HEK293 (cell line): ENCODE data around the gene PPIA.

Experiments used
- AEBP2 ChIP-seq: fragments of 450-650 bp; formaldehyde crosslinking; IDR thresholded peaks from 2 replicates; pipeline ENCODE4 v1.5.1; 2016; ENCODE audit warnings: missing biosample characterization, missing genetic modification characterization, borderline replicate concordance
- ATF2 ChIP-seq: fragments of 450-650 bp; formaldehyde crosslinking; IDR thresholded peaks from 2 replicates; pipeline ENCODE4 v1.5.1; 2016; ENCODE audit warnings: missing biosample characterization, missing genetic modification characterization, low read depth
- BCL11A ChIP-seq: fragments of 450-650 bp; formaldehyde crosslinking; IDR thresholded peaks from 2 replicates; pipeline ENCODE4 v1.5.1; 2016; ENCODE audit warnings: low read depth, missing biosample characterization, missing genetic modification characterization
- BCL11B ChIP-seq: fragments of 450-650 bp; formaldehyde crosslinking; IDR thresholded peaks from 2 replicates; pipeline ENCODE4 v1.5.1; 2016; ENCODE audit warnings: low read depth, missing biosample characterization, missing genetic modification characterization
- GLIS1 ChIP-seq: fragments of 450-650 bp; formaldehyde crosslinking; IDR thresholded peaks from 2 replicates; pipeline ENCODE4 v1.5.1; 2016; ENCODE audit warnings: missing biosample characterization, missing genetic modification characterization
- HOXC10 ChIP-seq: sonication (generic); formaldehyde crosslinking; IDR thresholded peaks from 2 replicates; pipeline ENCODE4 v1.8.1; 2023; ENCODE audit warnings: mild to moderate bottlenecking, missing genetic modification reagents
- HOXD13 ChIP-seq: sonication (generic); formaldehyde crosslinking; IDR thresholded peaks from 2 replicates; pipeline ENCODE4 v1.8.0; 2022; ENCODE audit warnings: missing genetic modification reagents, borderline replicate concordance
- KLF1 ChIP-seq: fragments of 450-650 bp; formaldehyde crosslinking; IDR thresholded peaks from 2 replicates; pipeline ENCODE4 v1.5.1; 2016; ENCODE audit warnings: missing biosample characterization, missing genetic modification characterization
- KLF17 ChIP-seq: fragments of 450-650 bp; formaldehyde crosslinking; IDR thresholded peaks from 2 replicates; pipeline ENCODE4 v1.5.1; 2016; ENCODE audit warnings: missing biosample characterization, missing genetic modification characterization
- KLF7 ChIP-seq: fragments of 450-650 bp; formaldehyde crosslinking; IDR thresholded peaks from 2 replicates; pipeline ENCODE4 v1.5.1; 2016; ENCODE audit warnings: missing biosample characterization, missing genetic modification characterization, borderline replicate concordance
- RBAK ChIP-seq: fragments of 450-650 bp; formaldehyde crosslinking; IDR thresholded peaks from 2 replicates; pipeline ENCODE4 v1.5.1; 2016; ENCODE audit warnings: missing biosample characterization, missing genetic modification characterization
- SCRT1 ChIP-seq: fragments of 450-650 bp; formaldehyde crosslinking; IDR thresholded peaks from 2 replicates; pipeline ENCODE4 v1.5.1; 2016; ENCODE audit warnings: missing biosample characterization, missing genetic modification characterization, borderline replicate concordance
- SCRT2 ChIP-seq: fragments of 450-650 bp; formaldehyde crosslinking; IDR thresholded peaks from 2 replicates; pipeline ENCODE4 v1.5.1; 2016; ENCODE audit warnings: missing biosample characterization, missing genetic modification characterization
- SP2 ChIP-seq: fragments of 450-650 bp; formaldehyde crosslinking; IDR thresholded peaks from 2 replicates; pipeline ENCODE4 v1.5.1; 2016; ENCODE audit warnings: missing biosample characterization, missing genetic modification characterization
- TCF7L2 ChIP-seq: IDR thresholded peaks from 2 replicates; pipeline ENCODE4 v1.6.1; 2011; ENCODE audit warnings: low read depth, mild to moderate bottlenecking, inconsistent platforms, low read length, moderate library complexity, borderline replicate concordance
- ZBTB21 ChIP-seq: fragments of 450-650 bp; formaldehyde crosslinking; IDR thresholded peaks from 2 replicates; pipeline ENCODE4 v1.5.1; 2017; ENCODE audit warnings: missing biosample characterization, missing genetic modification characterization
- ZNF175 ChIP-seq: fragments of 450-650 bp; formaldehyde crosslinking; IDR thresholded peaks from 2 replicates; pipeline ENCODE4 v1.5.1; 2016; ENCODE audit warnings: missing biosample characterization, missing genetic modification characterization
- ZNF248 ChIP-seq: fragments of 450-650 bp; formaldehyde crosslinking; IDR thresholded peaks from 2 replicates; pipeline ENCODE4 v1.5.1; 2017; ENCODE audit warnings: missing biosample characterization, missing genetic modification characterization
- ZNF416 ChIP-seq: fragments of 450-650 bp; formaldehyde crosslinking; IDR thresholded peaks from 2 replicates; pipeline ENCODE4 v1.5.1; 2016; ENCODE audit warnings: missing biosample characterization, missing genetic modification characterization
- ZNF423 ChIP-seq: fragments of 450-650 bp; formaldehyde crosslinking; IDR thresholded peaks from 2 replicates; pipeline ENCODE4 v1.5.1; 2016; ENCODE audit warnings: missing biosample characterization, missing genetic modification characterization
- ZNF518A ChIP-seq: fragments of 450-650 bp; formaldehyde crosslinking; conservative IDR thresholded peaks from 2 replicates; pipeline ENCODE4 v1.5.1; 2016; ENCODE audit warnings: low read depth, missing biosample characterization, missing genetic modification characterization
- ZNF549 ChIP-seq: fragments of 450-650 bp; IDR thresholded peaks from 2 replicates; pipeline ENCODE4 v1.5.1; 2018; ENCODE audit warnings: missing biosample characterization, missing genetic modification characterization, mild to moderate bottlenecking, inconsistent platforms, moderate library complexity
- ZNF600 ChIP-seq: fragments of 450-650 bp; formaldehyde crosslinking; IDR thresholded peaks from 2 replicates; pipeline ENCODE4 v1.5.1; 2016; ENCODE audit warnings: missing biosample characterization, missing genetic modification characterization
- ZNF701 ChIP-seq: fragments of 450-650 bp; formaldehyde crosslinking; IDR thresholded peaks from 2 replicates; pipeline ENCODE4 v1.5.1; 2016; ENCODE audit warnings: missing biosample characterization, missing genetic modification characterization
- ZNF76 ChIP-seq: fragments of 450-650 bp; formaldehyde crosslinking; IDR thresholded peaks from 2 replicates; pipeline ENCODE4; 2016; ENCODE audit warnings: low read depth, missing biosample characterization, missing genetic modification characterization, borderline replicate concordance
- TF ChIP-seq, protein P1 (sequence below): fragments of 450-650 bp; formaldehyde crosslinking; conservative IDR thresholded peaks from 2 replicates; pipeline ENCODE4 v1.5.1; 2016; ENCODE audit warnings: low read depth, missing biosample characterization, missing genetic modification characterization
- TF ChIP-seq, protein P2 (sequence below): fragments of 450-650 bp; formaldehyde crosslinking; IDR thresholded peaks from 2 replicates; pipeline ENCODE4 v1.5.1; 2016; ENCODE audit warnings: missing biosample characterization, missing genetic modification characterization

The PPIA gene

DNA sequence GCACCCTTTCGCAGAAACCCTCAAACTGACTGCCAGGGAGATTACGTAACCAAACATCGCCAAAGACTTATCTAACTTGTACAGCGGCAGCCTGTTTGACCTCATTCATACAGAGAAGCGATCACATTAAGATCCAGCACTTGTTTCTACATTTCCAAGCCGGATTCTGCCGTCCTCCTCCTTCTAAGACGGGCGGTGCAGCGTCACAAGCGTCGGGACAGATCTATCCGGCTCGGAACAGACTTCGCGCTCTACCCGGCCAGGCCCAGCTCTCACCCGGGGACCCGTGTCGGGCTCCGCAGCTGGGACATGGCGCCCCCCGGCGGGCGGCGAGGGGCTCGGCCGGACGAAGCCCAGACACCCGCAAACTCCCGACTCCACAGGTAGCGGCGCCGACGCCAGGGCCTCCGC, 51.0 kb downstream of the PPIA start (continued):
- TF ChIP-seq ZNF518A (tag by site-specific recombination) (0 out of 2 replicates have a peak, but pooled peaks have one; percentile 10), SCRT2 (tag by site-specific recombination) (peak; percentile 95), SCRT1 (tag by site-specific recombination) (peak; percentile 71), BCL11A (tag by site-specific recombination) (no peak), AEBP2 (tag by site-specific recombination) (no peak), HOXD13 (no peak), ZNF175 (tag by site-specific recombination) (no peak), GLIS1 (tag by site-specific recombination) (peak; percentile 57), TCF7L2 (no peak), HOXC10 (CRISPR knock-in tag) (no peak), ZNF76 (tag by site-specific recombination) (peak; percentile 37; the same call in 1 of the 2 replicates), KLF1 (tag by site-specific recombination) (no peak), ZNF423 (tag by site-specific recombination) (no peak), ZNF416 (no peak), RBAK (no peak), ZNF701 (tag by site-specific recombination) (no peak), ZNF549 (tag by site-specific recombination) (no peak), SP2 (no peak; the same call in 1 of the 2 replicates), ZNF600 (tag by site-specific recombination) (peak; percentile 93), KLF7 (tag by site-specific recombination) (no peak), ZNF248 (tag by site-specific recombination) (no peak), ATF2 (tag by site-specific recombination) (peak; percentile 96), ZBTB21 (tag by site-specific recombination) (peak; percentile 58; the same call in 1 of the 2 replicates), KLF17 (tag by site-specific recombination) (peak; percentile 48; the same call in 1 of the 2 replicates), BCL11B (tag by site-specific recombination) (peak; percentile 77; the same call in 1 of the 2 replicates)
- TF ChIP-seq, protein P1, sequence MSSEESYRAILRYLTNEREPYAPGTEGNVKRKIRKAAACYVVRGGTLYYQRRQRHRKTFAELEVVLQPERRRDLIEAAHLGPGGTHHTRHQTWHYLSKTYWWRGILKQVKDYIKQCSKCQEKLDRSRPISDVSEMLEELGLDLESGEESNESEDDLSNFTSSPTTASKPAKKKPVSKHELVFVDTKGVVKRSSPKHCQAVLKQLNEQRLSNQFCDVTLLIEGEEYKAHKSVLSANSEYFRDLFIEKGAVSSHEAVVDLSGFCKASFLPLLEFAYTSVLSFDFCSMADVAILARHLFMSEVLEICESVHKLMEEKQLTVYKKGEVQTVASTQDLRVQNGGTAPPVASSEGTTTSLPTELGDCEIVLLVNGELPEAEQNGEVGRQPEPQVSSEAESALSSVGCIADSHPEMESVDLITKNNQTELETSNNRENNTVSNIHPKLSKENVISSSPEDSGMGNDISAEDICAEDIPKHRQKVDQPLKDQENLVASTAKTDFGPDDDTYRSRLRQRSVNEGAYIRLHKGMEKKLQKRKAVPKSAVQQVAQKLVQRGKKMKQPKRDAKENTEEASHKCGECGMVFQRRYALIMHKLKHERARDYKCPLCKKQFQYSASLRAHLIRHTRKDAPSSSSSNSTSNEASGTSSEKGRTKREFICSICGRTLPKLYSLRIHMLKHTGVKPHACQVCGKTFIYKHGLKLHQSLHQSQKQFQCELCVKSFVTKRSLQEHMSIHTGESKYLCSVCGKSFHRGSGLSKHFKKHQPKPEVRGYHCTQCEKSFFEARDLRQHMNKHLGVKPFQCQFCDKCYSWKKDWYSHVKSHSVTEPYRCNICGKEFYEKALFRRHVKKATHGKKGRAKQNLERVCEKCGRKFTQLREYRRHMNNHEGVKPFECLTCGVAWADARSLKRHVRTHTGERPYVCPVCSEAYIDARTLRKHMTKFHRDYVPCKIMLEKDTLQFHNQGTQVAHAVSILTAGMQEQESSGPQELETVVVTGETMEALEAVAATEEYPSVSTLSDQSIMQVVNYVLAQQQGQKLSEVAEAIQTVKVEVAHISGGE (tag by site-specific recombination) = peak; percentile 32; the same call in 1 of the 2 replicates
- TF ChIP-seq, protein P2, sequence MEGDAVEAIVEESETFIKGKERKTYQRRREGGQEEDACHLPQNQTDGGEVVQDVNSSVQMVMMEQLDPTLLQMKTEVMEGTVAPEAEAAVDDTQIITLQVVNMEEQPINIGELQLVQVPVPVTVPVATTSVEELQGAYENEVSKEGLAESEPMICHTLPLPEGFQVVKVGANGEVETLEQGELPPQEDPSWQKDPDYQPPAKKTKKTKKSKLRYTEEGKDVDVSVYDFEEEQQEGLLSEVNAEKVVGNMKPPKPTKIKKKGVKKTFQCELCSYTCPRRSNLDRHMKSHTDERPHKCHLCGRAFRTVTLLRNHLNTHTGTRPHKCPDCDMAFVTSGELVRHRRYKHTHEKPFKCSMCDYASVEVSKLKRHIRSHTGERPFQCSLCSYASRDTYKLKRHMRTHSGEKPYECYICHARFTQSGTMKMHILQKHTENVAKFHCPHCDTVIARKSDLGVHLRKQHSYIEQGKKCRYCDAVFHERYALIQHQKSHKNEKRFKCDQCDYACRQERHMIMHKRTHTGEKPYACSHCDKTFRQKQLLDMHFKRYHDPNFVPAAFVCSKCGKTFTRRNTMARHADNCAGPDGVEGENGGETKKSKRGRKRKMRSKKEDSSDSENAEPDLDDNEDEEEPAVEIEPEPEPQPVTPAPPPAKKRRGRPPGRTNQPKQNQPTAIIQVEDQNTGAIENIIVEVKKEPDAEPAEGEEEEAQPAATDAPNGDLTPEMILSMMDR (tag by site-specific recombination) = peak; percentile 95
